Activated T-cell treated with anti-CD3 and anti-CD28 coated beads, Interleukin-2, amount 50 U/mL, for 72 hours (primary cell): Measurements from ENCODE around the gene KCNIP3. TPM values are rescaled to one million over a fixed set of nuclear protein-coding genes. Genes with fewer than 3 reads are reported as not detected.

ENCODE experiments used
- ATAC-seq, 2 donors: fragments of 150-1000 bp; cut with Tn5 transposase; replicated peaks in 1 of 2; 2 replicates each; pipeline ENCODE4 v1.10.0; 2021; ENCODE audit warnings: moderate library complexity in 2 of 2, mild to moderate bottlenecking in 1 of 2
- DNase-seq, 2 donors: peaks; one replicate each; pipeline ENCODE4 v3.0.0; 2021 to 2022; ENCODE audit warnings: mixed read lengths in 1 of 2
- H3K27ac Mint-ChIP-seq: one replicate; pipeline ENCODE4 v1.8.0; 2022; ENCODE audit warnings: mild to moderate bottlenecking, moderate library complexity, mixed read lengths
- H3K27me3 Mint-ChIP-seq: one replicate; pipeline ENCODE4 v1.8.0; 2022; ENCODE audit warnings: low read depth, mixed read lengths
- H3K36me3 Mint-ChIP-seq, 2 donors: one replicate each; pipeline ENCODE4 v1.8.0; 2022; ENCODE audit warnings: mixed read lengths in 2 of 2, mild to moderate bottlenecking in 1 of 2; ENCODE audit not compliant: insufficient read depth in 2 of 2
- H3K4me1 Mint-ChIP-seq: one replicate; pipeline ENCODE4 v1.8.0; 2022; ENCODE audit warnings: low read depth, mixed read lengths
- H3K4me3 Mint-ChIP-seq, 2 donors: one replicate each; pipeline ENCODE4 v1.8.0; 2022; ENCODE audit warnings: mild to moderate bottlenecking in 2 of 2, mixed read lengths in 2 of 2, moderate library complexity in 2 of 2
- H3K9me3 Mint-ChIP-seq, 2 donors: one replicate each; pipeline ENCODE4 v1.8.0; 2022; ENCODE audit warnings: mixed read lengths in 2 of 2
- total RNA-seq, 2 donors: library from RNA; stranded (reverse); gene quantifications; one replicate each; pipeline ENCODE4 v1.2.3, GENCODE V29; 2022

The KCNIP3 gene
- total RNA-seq, 2 donors from 2014 or later: not detected

DNA sequence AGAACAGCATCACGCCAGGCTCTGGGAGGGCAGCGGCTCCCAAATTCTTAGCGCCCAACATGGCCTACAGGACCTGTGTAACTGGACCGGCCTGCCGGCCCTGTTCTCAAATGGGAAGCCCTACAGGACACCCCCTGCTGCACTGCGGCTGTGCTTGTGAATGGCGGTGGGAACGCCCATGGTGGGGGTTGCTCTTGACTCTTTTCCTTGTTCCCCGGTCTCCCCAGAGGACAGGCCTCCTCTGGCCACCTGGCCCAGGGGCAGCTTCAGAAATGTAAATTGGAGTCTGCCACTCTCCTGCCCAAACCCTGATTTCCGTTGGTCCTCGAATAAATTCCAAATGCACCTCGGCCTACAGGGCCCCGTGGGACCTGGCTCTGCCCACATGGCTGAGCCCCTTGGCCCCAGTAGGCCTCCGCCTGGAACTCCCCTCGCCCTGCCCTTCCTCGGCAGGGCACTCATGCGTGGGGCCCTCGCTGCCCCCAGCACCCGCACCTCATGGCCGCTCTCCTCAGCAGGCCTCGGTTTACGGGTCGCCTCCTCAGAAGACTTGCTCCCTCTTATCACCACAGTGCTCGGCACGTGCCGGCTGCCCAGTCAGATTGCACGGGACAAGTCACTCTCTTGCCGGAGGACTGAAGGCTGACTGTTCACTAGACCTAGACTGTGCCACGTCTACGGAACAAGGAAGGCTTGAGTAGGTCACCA, 29.4 kb downstream of the KCNIP3 start:
- no peaks in the 10 kb centered on the region for H3K36me3 Mint-ChIP-seq
- H3K9me3 Mint-ChIP-seq: peaks cover 0 to 8% of the 10 kb centered on the region in 2 donors
- no peaks in the 10 kb centered on the region for H3K4me1 Mint-ChIP-seq
- H3K4me3 Mint-ChIP-seq: no peak overlapping the region
- H3K27ac Mint-ChIP-seq: no peak overlapping the region
- no peak for ATAC-seq
- no peak for DNase-seq
- no peaks in the 10 kb centered on the region for H3K27me3 Mint-ChIP-seq

DNA sequence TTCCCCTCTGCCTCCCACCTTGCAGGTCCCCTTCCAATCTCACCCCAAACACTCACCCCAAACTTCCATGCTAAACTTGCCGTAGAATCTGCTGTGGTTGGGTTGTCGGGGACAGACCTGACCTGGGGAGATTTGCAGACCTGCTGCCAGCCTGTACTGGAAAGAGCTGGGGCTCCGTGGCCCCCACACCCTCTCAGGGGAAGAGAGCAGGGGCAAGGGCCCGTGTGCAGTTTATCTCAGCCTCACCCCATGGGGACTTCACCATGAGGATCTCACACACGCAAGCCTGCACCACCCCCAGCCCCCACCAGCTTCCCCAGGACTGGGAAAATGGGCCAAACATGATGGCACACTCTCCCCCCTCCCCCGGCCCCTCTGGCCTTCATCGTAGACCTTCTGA, 30.7 kb downstream of the KCNIP3 start:
- ATAC-seq (no peak), DNase-seq (no peak)
- Mint-ChIP-seq H3K36me3 (no peaks in the 10 kb centered on the region), H3K27me3 (no peaks in the 10 kb centered on the region), H3K27ac (no peak overlapping the region), H3K4me1 (no peaks in the 10 kb centered on the region), H3K9me3 (peaks cover 0 to 8% of the 10 kb centered on the region in 2 donors), H3K4me3 (no peak overlapping the region)

DNA sequence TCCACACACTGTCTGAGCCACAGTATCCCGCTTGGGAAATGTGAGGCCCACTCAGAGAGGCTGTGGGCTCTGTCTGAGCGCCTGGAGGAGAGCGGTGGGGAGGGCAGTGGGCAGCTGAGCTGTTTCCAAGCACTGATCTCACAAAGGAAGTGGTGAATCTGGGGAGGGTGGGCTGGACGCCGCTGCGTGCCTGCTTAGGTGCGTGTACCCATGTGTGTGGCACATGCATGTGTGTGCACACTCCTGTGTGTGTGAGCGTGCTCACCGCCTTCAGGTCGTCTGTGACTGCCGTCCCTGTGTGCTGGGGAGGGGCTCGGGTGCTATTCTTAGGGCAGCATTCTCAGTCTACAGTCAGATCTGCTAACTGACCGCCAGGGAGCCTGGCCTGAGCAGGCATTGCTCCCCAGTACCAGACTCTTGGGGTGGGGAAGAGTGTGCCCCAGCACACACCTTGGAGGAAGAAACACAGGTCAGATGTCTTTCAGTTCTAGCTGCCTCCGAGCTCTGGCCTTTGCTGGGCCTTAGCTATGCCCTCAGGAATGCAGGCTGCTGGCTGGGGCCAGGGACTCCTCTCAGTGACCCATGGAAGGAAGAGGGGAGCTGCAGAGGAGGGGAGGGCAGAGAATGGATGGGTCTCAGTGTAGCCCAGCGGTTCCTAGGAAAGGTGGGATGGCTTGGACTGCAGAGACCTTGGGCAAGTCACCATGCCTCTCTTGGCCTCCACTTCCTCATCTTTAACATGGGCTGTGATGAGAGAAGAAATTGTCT, 31.4 kb downstream of the KCNIP3 start:
- no peaks in the 10 kb centered on the region for H3K4me1 Mint-ChIP-seq
- no peak overlapping the region for H3K27ac Mint-ChIP-seq
- no peak overlapping the region for H3K4me3 Mint-ChIP-seq
- H3K27me3 Mint-ChIP-seq: no peaks in the 10 kb centered on the region
- peaks cover 0 to 8% of the 10 kb centered on the region in 2 donors for H3K9me3 Mint-ChIP-seq
- H3K36me3 Mint-ChIP-seq: no peaks in the 10 kb centered on the region
- DNase-seq (no peak), ATAC-seq (no peak)

DNA sequence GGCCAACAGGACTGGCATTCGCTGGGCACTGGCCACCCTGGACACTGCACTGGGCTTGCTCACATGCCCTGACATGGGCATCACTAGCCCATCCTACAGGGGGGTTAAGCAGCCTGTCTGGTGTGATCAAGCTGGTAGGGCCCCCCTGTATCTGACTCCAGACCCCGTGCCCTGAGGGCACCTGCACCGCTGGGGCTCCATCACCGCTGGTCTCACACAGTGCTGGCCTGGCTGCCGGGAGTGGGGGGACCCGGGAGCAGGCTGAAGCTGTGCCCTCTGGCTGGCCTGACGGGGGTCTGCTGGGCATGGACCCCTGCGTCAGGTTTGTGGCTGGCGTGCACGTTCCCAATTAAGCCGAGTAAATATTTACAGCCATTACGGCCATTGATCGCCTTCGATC, 32.3 kb downstream of the KCNIP3 start:
- DNase-seq (no peak), ATAC-seq (no peak)
- no peak overlapping the region for H3K4me3 Mint-ChIP-seq
- no peaks in the 10 kb centered on the region for H3K27me3 Mint-ChIP-seq
- no peak overlapping the region for H3K27ac Mint-ChIP-seq
- peaks cover 0 to 8% of the 10 kb centered on the region in 2 donors for H3K9me3 Mint-ChIP-seq
- H3K4me1 Mint-ChIP-seq: no peaks in the 10 kb centered on the region
- H3K36me3 Mint-ChIP-seq: no peaks in the 10 kb centered on the region

DNA sequence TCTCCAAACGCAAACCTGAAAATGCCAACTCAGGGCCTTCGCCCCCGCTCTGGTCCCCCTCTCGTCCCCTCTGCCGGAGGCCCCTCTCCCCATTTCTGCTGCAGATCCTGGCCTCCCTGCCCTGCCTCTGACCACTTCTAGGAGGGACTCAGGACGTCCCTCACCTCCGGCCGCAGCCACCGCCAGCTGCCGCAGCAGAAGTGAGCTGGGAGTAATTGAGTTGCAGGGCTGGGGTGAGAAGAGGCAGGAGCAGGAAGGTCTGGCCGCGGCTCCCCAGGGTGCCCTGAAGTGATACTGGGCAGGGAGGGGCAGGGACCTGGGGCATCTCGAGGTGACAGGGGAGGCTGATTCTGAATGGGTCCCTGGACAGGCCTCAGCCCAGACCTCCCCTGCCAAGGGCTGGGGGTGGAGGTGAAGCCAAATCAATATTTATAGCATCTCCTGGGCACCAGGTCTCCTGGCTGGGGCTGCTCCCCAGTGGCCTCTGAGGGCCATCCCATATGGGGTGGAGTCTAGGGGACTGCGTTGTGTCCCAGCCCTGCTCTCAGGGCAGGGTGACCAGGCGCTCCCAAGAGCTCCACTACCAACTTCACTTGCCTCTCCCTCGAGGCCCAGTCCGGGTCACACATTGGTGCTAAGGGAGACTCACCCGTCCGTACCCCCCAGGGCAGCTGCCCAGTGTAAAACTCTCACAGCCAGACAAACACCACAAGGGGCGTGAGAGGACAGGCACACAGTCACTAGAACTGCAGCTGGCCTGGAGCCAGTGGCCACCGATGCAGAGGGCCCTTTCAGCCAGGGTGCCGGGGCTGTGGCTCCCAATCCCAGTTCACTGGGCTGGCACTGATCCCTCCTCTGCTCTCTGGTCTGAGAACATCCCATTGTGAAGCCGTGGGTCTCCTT, 33.0 kb downstream of the KCNIP3 start:
- Mint-ChIP-seq H3K4me3 (no peak overlapping the region), H3K27me3 (no peaks in the 10 kb centered on the region), H3K9me3 (peaks cover 0 to 8% of the 10 kb centered on the region in 2 donors), H3K4me1 (no peaks in the 10 kb centered on the region), H3K27ac (no peak overlapping the region), H3K36me3 (no peaks in the 10 kb centered on the region)
- no peak for ATAC-seq
- no peak for DNase-seq

DNA sequence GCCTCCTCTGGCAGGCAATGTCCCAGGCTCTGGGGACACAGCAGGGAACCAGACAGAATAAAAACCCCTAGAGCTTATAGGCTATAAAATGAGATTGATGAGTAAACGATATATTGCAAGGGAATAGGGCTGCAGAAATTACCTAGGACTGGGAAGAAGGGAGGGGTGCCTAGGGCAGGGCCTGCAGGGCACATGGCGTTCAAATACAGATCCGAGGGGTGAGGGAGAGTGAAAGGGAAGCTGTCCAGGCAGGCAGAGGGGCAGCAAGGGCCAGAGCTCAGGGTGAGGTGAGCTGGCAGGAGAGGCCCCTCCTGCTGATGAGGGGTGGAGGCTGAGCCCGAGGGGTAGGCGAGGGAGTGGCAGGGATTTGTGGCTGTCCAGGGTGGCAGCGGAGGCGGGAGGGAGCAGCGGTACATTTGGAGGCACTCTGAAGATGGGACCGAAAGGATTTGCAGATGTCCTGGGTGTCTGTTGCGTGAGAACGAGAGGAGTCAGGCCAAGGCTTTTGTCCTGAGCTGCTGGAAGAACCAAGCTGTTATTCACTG, 33.7 kb downstream of the KCNIP3 start:
- Mint-ChIP-seq H3K4me1 (no peaks in the 10 kb centered on the region), H3K4me3 (no peak overlapping the region), H3K36me3 (no peaks in the 10 kb centered on the region), H3K27ac (no peak overlapping the region), H3K9me3 (peaks cover 0 to 3% of the 10 kb centered on the region in 2 donors), H3K27me3 (no peaks in the 10 kb centered on the region)
- DNase-seq: no peak
- ATAC-seq: no peak

DNA sequence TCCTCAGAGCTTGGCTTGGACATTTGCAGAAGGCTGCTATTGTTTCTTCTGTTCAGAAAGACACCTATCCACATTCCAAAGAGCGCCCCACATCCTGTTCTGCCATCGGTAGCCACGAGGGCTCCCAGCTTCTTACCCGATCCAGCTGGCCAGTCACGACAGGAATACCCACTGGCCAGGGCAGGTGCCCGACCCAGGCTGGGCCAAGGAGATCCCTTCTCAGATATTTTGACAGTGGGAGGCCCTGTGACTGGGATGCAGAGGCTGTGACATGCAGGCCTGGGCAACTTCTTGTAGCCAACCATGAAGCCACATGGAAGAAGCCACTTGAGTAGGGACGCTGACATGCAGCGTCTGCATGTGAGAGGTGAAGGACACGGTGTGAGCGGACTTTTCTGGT, 34.5 kb downstream of the KCNIP3 start:
- H3K4me1 Mint-ChIP-seq: no peaks in the 10 kb centered on the region
- no peak for DNase-seq
- no peak overlapping the region for H3K4me3 Mint-ChIP-seq
- H3K9me3 Mint-ChIP-seq: no peaks in the 10 kb centered on the region
- H3K27ac Mint-ChIP-seq: no peak overlapping the region
- no peaks in the 10 kb centered on the region for H3K27me3 Mint-ChIP-seq
- H3K36me3 Mint-ChIP-seq: no peaks in the 10 kb centered on the region
- ATAC-seq: no peak

DNA sequence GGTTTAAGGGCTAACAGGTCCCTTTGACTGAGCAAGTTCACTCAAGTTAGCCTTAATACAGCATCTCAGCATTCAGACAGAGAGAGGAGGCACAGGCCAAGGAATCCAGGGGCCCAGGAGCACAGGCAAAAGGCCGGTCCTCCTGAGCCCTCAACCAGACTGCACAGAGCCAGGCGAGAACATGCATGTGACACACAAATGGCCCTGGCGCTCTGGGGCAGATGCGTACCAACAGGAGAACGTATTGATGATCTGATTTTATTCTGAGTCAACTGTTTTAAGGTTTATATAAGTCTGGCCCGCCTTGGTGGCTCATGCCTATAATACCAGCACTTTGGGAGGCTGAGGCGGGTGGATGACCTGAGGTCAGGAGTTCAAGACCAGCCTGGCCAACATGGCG, 34.9 kb downstream of the KCNIP3 start:
- Mint-ChIP-seq H3K27ac (no peak overlapping the region), H3K9me3 (no peaks in the 10 kb centered on the region), H3K36me3 (no peaks in the 10 kb centered on the region), H3K27me3 (no peaks in the 10 kb centered on the region), H3K4me1 (no peaks in the 10 kb centered on the region), H3K4me3 (no peak overlapping the region)
- ATAC-seq: no peak
- DNase-seq: no peak

DNA sequence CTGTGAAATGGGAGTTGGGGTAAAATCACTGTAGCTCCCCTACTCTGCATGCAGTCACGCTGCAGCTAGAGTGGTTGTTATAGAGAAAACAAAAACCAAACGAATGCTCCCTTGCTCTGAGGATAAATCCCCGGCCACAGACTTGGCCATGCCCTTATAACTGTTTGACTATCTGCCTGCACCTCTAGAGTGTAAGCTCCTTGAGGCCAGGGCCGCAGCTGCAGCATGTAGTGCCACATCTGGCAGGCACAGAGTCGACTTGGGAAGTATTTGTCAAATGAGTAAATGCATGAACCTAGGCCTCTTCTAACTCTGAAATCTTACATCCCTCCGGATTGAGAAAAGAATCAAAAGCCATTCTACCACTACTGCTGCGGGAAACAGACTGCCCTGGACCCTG, 35.9 kb downstream of the KCNIP3 start:
- DNase-seq (no peak), ATAC-seq (no peak)
- no peak overlapping the region for H3K4me3 Mint-ChIP-seq
- no peaks in the 10 kb centered on the region for H3K36me3 Mint-ChIP-seq
- no peaks in the 10 kb centered on the region for H3K9me3 Mint-ChIP-seq
- no peaks in the 10 kb centered on the region for H3K27me3 Mint-ChIP-seq
- no peak overlapping the region for H3K27ac Mint-ChIP-seq
- H3K4me1 Mint-ChIP-seq: no peaks in the 10 kb centered on the region

DNA sequence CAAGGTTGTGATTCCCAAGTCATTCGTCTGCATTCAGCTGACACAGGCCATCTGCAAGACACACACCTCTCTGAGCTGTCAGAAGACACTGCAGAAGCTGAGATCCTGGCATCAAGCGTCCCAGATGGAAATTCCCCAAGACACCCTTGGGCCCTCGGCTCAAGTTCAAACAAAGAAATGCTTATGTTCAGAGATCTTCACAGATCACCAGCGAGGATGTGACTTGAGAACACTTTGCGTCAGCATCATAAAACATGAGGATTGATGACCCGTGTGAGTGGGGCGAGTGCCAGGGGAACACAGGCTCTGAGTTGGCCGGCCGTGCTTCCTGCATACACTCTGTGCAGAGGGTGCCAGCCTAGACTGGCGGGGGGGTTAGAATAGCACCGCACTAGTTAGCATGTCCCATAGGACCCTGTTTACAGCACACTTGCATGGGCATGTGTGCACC, 36.8 kb downstream of the KCNIP3 start:
- Mint-ChIP-seq H3K27ac (no peak overlapping the region), H3K4me3 (no peak overlapping the region), H3K9me3 (no peaks in the 10 kb centered on the region), H3K36me3 (no peaks in the 10 kb centered on the region), H3K27me3 (no peaks in the 10 kb centered on the region), H3K4me1 (no peaks in the 10 kb centered on the region)
- DNase-seq (no peak), ATAC-seq (no peak)

DNA sequence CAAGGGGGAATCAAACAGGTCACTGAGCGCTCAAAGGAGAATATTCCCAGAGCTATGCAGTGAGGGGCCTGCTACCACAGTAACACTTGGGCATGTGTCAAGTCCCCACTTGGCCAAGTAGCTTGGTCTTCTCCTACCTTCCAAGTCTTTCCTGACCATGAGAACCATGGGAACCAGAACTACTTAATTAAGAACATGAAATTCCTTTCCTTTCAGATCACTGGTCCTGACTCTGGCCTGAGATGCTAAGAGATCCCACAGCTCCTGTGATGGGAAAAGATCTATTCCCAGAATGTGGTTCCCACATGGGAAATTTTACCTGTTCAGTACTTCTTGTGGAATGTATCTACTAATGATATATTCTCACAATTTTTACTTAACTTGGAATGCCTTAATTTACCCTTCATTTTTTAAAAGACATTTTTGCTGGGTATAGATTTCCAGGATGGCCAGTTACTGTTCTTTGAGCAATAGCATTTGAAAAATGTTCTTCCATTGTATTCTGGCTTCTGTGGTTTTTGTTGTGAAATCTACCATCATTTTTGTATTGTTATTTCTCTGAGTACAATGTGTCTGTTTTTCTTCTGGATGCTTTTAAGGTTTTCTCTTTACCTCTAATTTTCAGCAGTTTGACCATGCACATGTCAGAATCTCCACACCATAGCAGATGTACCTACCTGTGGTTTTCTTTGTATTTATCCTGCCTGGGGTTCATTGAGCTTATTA, 37.9 kb downstream of the KCNIP3 start:
- DNase-seq (no peak), ATAC-seq (no peak)
- Mint-ChIP-seq H3K4me3 (no peak overlapping the region), H3K36me3 (no peaks in the 10 kb centered on the region), H3K4me1 (no peaks in the 10 kb centered on the region), H3K27ac (no peak overlapping the region), H3K27me3 (no peaks in the 10 kb centered on the region), H3K9me3 (no peaks in the 10 kb centered on the region)

DNA sequence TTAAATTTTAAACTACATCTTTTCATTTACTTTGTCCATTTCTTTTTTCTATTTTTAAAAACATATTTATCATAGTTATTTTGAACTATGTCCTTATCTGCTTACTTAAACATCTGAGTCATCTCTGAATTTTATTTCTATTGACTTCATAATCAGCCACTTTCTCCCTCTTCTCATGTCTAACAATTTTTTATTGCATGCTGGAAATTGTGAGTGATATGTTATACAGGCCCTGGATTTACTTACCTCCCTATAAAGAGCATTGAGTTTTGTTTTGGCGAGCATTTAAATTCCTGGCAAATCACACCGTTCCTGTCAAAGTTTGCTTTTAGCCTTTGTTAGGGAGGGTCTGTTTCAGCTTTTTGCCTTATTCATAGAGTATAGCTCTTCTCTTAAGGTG, 39.3 kb downstream of the KCNIP3 start:
- no peaks in the 10 kb centered on the region for H3K9me3 Mint-ChIP-seq
- no peak overlapping the region for H3K4me3 Mint-ChIP-seq
- peaks cover 3% of the 10 kb centered on the region for H3K27me3 Mint-ChIP-seq
- ATAC-seq (no peak), DNase-seq (no peak)
- no peak overlapping the region for H3K27ac Mint-ChIP-seq
- H3K36me3 Mint-ChIP-seq: no peaks in the 10 kb centered on the region
- H3K4me1 Mint-ChIP-seq: no peaks in the 10 kb centered on the region
